ENCODE data around the gene VANGL2. TPM values are rescaled to one million over a fixed set of nuclear protein-coding genes. Genes with fewer than 3 reads are reported as not detected.

The VANGL2 gene
- polyA plus RNA-seq, 3 donors: 0.01 TPM; not detected in 2

GRCh38 chr1:160360227-160360695, 40.1 kb upstream of the VANGL2 start:
- TF ChIP-seq CTCF (IDR thresholded peaks at IDR 0.05): no peak
- Histone ChIP-seq H3K9me3 (replicated peaks in 1 of 2; ENCODE audit: control insufficient read depth in 1 of 2, insufficient read depth in 1 of 2, low read length in 2 of 2) (no peaks in the 10 kb centered on the region), H3K79me2 (ENCODE audit: insufficient read depth, low read length) (no peaks in the 10 kb centered on the region), H3K9ac (ENCODE audit: insufficient read depth, low read length, poor library complexity, severe bottlenecking) (no peak overlapping the region), H3K4me1 (ENCODE audit: control insufficient read depth in 1 of 2, insufficient read depth in 2 of 2, low read length in 2 of 2) (no peaks in the 10 kb centered on the region), H3K27ac (ENCODE audit: low read depth in 1 of 2, low read length in 2 of 2) (no peak overlapping the region), H3K4me3 (replicated peaks in 1 of 3; ENCODE audit: low read depth in 2 of 3, low read length in 3 of 3) (no peak overlapping the region), H3K36me3 (replicated peaks in 1 of 2; ENCODE audit: control insufficient read depth in 1 of 2, insufficient read depth in 2 of 2, low read length in 2 of 2) (peaks cover 49 to 66% of the 10 kb centered on the region in 2 donors), H4K20me1 (ENCODE audit: insufficient read depth, low read length) (peaks cover 23% of the 10 kb centered on the region), H3K27me3 (ENCODE audit: control insufficient read depth in 2 of 2, insufficient read depth in 2 of 2, low read length in 2 of 2) (no peaks in the 10 kb centered on the region), H3K4me2 (replicated peaks; ENCODE audit: extremely low read depth, low read length, poor library complexity, severe bottlenecking) (no peak overlapping the region), H2AFZ (ENCODE audit: insufficient read depth, low read depth, low read length, poor library complexity, severe bottlenecking) (no peak overlapping the region)
- peaks cover 0 to 3% (median 2%) of the 10 kb centered on the region in 3 donors for H3K27me3 Mint-ChIP-seq (ENCODE audit: low read depth in 3 of 3)
- peaks cover 58 to 62% of the 10 kb centered on the region in 2 donors for H3K36me3 Mint-ChIP-seq
- H3K4me1 Mint-ChIP-seq: peaks cover 6% of the 10 kb centered on the region
- intact Hi-C loops (cut with micrococcal nuclease): no loop called here
- WGBS (ENCODE audit: insufficient coverage): no CpG with 5 or more reads among the region's 8 CpGs
- no peak overlapping the region for H3K4me3 Mint-ChIP-seq
- H3K9me3 Mint-ChIP-seq: peaks cover 0 to 1% (median 0%) of the 10 kb centered on the region in 7 donors
- H3K27ac Mint-ChIP-seq: peak overlapping the region in 1 of 7 donors; percentile 70
- no peak for DNase-seq

- Mint-ChIP-seq H3K4me1 (peaks cover 6% of the 10 kb centered on the region), H3K36me3 (peaks cover 48 to 53% of the 10 kb centered on the region in 2 donors), H3K27ac (peak overlapping the region in 3 of 7 donors; percentile 68 to 79 (median 76)), H3K27me3 (ENCODE audit: low read depth in 3 of 3) (peaks cover 0 to 3% (median 2%) of the 10 kb centered on the region in 3 donors), H3K4me3 (no peak overlapping the region), H3K9me3 (peaks cover 0 to 1% (median 0%) of the 10 kb centered on the region in 7 donors)
- Histone ChIP-seq H3K9ac (ENCODE audit: insufficient read depth, low read length, poor library complexity, severe bottlenecking) (no peak overlapping the region), H3K27ac (ENCODE audit: low read depth in 1 of 2, low read length in 2 of 2) (no peak overlapping the region), H3K79me2 (ENCODE audit: insufficient read depth, low read length) (no peaks in the 10 kb centered on the region), H3K9me3 (replicated peaks in 1 of 2; ENCODE audit: control insufficient read depth in 1 of 2, insufficient read depth in 1 of 2, low read length in 2 of 2) (no peaks in the 10 kb centered on the region), H3K4me1 (ENCODE audit: control insufficient read depth in 1 of 2, insufficient read depth in 2 of 2, low read length in 2 of 2) (no peaks in the 10 kb centered on the region), H3K27me3 (ENCODE audit: control insufficient read depth in 2 of 2, insufficient read depth in 2 of 2, low read length in 2 of 2) (no peaks in the 10 kb centered on the region), H3K4me2 (replicated peaks; ENCODE audit: extremely low read depth, low read length, poor library complexity, severe bottlenecking) (no peak overlapping the region), H3K4me3 (replicated peaks in 1 of 3; ENCODE audit: low read depth in 2 of 3, low read length in 3 of 3) (no peak overlapping the region), H2AFZ (ENCODE audit: insufficient read depth, low read depth, low read length, poor library complexity, severe bottlenecking) (no peak overlapping the region), H4K20me1 (ENCODE audit: insufficient read depth, low read length) (peaks cover 18% of the 10 kb centered on the region), H3K36me3 (replicated peaks in 1 of 2; ENCODE audit: control insufficient read depth in 1 of 2, insufficient read depth in 2 of 2, low read length in 2 of 2) (peaks cover 39 to 57% of the 10 kb centered on the region in 2 donors)
- no peak for TF ChIP-seq CTCF (IDR thresholded peaks at IDR 0.05)
- 100% methylated on average over 2 of the region's 2 CpGs for WGBS (ENCODE audit: insufficient coverage)
- DNase-seq: no peak
- intact Hi-C loops (cut with micrococcal nuclease): no loop called here
These were observed 39.2 kb upstream of the VANGL2 start for GRCh38 chr1:160361199-160361598.
